LNCAP (cell line): ENCODE results near the gene PTPRN2.

Source experiments
- CTCF ChIP-seq: fragments of 450-650 bp; IDR thresholded peaks from 2 replicates; pipeline ENCODE4 v1.5.1; 2017; ENCODE audit warnings: mild to moderate bottlenecking

The PTPRN2 gene

GRCh38 chr7:158299607-158300006 is 288.0 kb downstream of the PTPRN2 start:
- TF ChIP-seq CTCF, result no peak

GRCh38 chr7:158296798-158297104 is 290.9 kb downstream of the PTPRN2 start:
- TF ChIP-seq CTCF, result no peak

DNA sequence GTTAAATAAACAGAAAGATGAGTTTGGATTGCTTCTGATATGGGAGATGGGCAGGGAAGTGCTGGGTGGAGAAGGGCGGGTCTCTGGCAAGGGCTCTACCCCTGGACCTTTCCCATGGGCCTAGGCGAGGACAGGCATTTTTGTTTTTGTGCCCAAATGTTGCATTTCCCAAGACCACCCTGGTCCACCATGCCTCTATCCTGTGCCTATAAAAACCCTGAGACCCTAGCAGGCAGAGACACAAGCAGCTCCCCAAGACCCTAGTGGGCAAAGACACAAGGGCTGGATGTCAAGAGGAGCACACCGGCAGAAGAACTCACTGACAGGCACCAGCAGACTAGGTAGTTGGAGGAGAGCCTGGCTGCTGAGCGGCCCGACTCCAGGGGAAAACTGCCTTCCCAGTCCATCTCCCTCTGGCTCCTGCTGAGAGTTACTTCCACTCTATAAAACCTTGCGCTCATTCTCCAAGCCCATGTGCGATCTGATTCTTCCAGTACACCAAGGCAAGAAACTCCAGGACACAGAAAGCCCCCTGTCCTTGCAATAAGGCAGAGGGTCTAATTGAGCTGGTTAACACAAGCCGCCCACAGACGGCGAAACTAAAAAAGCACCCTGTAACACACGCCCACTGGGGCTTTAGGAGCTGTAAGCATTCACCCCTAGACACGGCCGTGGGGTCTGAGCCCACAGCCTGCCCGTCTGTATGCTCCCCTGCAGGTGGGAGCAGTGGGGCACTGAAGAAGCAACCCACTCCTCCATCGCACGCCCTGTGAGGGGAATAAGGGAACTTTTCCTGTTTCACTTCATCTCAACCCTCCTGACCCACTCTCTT is 291.4 kb downstream of the PTPRN2 start:
- TF ChIP-seq CTCF, result no peak

DNA sequence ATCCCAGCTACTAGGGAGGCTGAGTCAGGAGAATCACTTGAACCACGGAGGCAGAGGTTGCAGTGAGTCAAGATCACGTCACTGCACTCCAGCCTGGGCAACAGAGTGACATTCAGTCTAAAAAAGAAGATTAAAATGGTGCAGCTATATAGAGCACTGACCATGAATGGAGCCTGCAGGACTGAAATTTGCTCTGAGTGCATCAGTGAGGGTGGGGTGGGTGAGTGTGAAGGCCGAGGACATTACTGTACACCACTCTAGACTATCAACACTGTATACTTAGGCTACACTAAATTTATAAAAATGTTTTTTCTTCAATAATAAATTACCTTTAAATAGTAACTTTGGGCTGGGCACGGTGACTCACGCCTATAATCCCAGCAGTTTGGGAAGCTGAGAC is 294.7 kb downstream of the PTPRN2 start:
- no peak for TF ChIP-seq CTCF

GRCh38 chr7:158291998-158292397 is 295.6 kb downstream of the PTPRN2 start:
- no peak for TF ChIP-seq CTCF

DNA sequence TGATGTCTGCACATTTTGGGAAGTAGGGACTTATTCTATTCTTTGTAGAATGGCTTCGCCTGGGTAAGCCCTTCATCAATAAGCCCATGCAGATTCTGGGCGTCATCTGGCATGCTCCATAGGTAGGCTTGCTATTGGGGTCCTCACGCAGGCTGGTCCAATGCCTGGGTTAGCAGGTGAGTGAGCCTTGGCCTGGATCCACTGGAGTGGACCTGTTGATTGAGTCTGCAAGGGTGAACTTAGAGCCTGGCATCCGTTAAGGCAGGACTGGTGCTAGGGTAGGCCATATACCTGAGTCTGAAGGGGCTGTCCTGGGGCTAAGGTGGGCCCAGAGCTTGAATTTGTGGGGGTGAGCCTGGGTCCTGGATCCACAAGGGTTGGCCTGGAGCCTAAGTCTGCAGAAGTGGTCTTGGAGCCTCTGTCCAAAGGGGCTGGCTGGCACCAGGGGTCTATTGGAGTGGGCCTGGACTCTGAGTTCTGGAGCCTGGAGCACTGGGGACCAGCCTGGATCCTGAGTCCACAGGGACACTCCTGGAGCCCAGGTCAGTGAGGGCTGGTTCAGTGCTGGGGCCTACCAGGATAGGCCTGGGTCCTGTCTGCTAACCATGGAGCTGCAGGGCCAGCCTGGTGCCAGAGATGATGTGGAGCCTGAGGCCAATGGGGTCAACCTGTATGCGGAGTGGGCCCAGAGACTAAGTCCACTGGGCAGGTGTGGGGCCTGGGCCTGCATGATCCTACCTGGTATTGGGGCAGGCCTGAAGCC is 297.7 kb downstream of the PTPRN2 start:
- no peak for TF ChIP-seq CTCF

GRCh38 chr7:158289231-158289630 is 298.4 kb downstream of the PTPRN2 start:
- TF ChIP-seq CTCF, result no peak
